Cardiac fibroblast (primary cell): ENCODE measurements around the gene SRXN1.

Source experiments
- DNase-seq, 2 donors: peaks; one replicate each; pipeline versions ENCODE4 v3.0.0 to v3.0.0-alpha.2; 2010; ENCODE audit warnings: low read depth in 2 of 2
- H3K4me3 ChIP-seq, 2 donors: replicated peaks in 1 of 2; 1 replicate in 1 of 2; 2 replicates in 1 of 2; pipeline ENCODE4 v1.5.1; 2011; ENCODE audit warnings: low read depth in 2 of 2, low read length in 2 of 2, mild to moderate bottlenecking in 2 of 2, moderate library complexity in 1 of 2
- TF ChIP-seq, protein P1 (sequence below): IDR thresholded peaks from one replicate; pipeline ENCODE4 v1.5.1; 2011; ENCODE audit warnings: low read depth, mild to moderate bottlenecking, low read length, inconsistent platforms

Gene SRXN1

DNA sequence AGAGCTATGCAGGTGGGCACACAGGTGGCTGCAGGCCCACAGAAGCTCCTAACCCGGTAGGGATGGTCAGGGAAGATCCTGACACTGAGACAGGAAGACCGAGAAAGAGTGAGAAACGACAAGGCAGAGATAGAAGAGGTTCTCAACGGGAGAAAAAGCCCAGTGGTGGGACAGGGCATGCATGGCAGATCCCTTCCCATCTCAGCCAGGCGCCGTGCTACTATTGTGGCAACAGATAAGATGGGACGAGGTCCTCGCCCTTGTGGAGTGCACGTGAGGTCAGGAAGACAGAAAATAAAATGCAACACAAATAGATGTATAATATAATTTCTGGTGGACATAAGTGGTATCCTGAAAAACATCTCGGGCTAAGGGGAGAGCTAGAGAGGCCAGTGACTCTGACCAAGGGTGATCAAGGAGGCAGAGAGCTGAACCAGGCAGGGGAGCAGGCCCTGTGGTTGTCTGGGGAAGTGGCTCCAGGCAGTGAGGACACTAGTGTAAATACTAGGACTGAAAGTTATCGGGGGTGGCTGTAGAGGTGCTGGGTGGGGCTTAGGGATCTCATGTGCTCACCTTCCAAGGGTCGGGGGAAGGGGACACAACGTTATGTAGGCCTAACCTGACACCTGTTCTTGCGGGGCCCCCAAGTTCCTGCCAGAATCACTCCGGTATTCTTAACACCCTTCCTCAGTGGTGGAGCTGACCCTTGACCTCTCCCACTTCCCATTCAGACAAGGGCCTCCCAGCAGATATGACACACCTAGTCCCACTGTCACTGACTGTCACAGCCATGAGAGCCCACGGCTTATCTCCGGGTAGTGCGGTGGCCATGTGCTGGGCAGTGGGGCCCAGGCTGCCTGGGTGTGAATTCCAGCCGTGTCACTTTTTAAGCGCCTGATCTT, 1.0 kb downstream of the SRXN1 start:
- peak overlapping the region; percentile 89 to 97 for H3K4me3 ChIP-seq
- TF ChIP-seq, protein P1, sequence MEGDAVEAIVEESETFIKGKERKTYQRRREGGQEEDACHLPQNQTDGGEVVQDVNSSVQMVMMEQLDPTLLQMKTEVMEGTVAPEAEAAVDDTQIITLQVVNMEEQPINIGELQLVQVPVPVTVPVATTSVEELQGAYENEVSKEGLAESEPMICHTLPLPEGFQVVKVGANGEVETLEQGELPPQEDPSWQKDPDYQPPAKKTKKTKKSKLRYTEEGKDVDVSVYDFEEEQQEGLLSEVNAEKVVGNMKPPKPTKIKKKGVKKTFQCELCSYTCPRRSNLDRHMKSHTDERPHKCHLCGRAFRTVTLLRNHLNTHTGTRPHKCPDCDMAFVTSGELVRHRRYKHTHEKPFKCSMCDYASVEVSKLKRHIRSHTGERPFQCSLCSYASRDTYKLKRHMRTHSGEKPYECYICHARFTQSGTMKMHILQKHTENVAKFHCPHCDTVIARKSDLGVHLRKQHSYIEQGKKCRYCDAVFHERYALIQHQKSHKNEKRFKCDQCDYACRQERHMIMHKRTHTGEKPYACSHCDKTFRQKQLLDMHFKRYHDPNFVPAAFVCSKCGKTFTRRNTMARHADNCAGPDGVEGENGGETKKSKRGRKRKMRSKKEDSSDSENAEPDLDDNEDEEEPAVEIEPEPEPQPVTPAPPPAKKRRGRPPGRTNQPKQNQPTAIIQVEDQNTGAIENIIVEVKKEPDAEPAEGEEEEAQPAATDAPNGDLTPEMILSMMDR, result no peak
- no peak for DNase-seq

DNA sequence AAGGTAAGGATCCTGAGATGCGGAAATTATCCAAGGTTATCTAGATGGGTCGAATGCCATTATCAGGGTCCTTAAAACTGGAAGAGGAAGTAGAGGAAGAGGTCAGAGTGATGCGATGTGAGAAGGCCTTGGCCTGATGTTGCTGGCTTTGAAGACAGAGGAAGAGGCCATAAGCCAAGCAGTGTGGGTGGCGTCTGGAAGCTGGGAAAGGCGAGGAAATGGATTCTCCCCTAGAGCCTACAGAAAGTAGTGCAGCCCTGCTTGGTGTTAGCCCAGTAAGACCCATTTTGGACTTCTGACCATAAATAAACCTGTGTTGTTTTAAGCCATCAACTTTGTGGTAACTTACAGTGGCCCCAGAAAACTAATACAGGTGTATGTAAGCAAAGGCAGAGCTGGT, 2.0 kb downstream of the SRXN1 start:
- no peak overlapping the region for H3K4me3 ChIP-seq
- TF ChIP-seq, protein P1, result peak; percentile 21
- DNase-seq, result peak in 1 of 2 donors; percentile 33

DNA sequence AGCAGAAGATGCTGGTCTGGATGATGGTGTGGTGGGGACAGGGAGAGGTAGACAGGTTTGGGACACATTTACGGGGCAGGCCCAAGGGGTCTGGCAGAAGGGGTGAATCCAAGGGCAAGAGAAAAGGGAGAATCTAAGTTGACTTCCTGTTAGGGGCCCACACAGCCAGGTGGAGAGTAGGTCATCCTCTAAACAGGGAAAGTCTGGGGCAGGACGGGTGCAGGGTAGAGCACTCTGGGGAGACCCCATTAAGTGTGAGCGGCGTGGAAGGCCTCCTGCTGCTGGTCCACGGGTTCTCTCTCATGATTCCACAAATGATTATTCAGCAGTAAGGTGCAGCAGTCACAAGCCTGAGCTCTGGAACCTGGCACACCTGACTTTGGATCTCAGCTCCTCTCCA, 2.7 kb downstream of the SRXN1 start:
- H3K4me3 ChIP-seq, result no peak overlapping the region
- TF ChIP-seq, protein P1, result no peak
- DNase-seq, result no peak

DNA sequence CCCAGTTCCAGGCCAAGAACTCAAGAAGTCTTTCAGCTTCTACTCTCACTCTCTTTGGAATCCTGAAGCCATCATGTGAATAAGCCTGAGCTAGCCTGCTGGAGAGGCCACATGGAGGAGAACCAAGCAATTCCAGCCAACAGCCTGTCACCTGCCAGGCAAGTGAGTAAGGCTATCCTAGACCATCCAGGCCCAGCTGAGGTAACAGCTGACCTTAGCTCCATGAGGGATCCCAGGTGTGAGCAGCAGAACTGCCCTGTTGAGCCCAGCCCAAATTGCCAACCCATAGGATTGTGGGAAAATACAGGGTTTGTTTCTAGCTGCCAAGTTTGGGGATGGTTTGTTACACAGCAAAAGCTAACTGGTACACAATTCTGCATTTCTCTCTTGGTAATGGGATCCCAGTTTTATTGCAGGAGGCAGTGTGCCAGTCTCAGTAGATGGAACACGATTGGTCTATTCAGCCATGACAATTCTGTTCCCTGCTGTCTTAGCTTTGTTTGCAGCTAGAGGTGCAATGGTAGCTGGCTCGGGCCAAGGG, 5.5 kb downstream of the SRXN1 start:
- no peak for DNase-seq
- TF ChIP-seq, protein P1, result no peak
- H3K4me3 ChIP-seq, result no peak overlapping the region

DNA sequence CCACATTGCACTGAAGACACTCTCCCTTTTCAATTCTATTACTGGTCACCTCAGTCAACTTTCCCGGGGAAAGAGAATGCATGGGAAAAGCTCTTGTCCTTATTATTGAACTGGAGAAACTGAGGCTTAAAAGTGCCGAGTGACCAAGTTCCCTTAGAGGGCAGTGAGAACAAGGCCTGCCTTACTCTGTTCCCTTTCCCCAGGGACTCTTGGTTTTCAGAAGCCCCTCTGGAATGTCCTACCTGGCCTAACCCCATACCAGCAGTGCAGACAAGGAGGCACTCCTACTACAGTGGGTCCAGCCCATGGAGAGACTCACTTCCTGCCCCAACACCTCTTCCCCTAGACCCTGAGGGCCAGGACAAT, 6.1 kb downstream of the SRXN1 start:
- DNase-seq, result no peak
- TF ChIP-seq, protein P1, result no peak

DNA sequence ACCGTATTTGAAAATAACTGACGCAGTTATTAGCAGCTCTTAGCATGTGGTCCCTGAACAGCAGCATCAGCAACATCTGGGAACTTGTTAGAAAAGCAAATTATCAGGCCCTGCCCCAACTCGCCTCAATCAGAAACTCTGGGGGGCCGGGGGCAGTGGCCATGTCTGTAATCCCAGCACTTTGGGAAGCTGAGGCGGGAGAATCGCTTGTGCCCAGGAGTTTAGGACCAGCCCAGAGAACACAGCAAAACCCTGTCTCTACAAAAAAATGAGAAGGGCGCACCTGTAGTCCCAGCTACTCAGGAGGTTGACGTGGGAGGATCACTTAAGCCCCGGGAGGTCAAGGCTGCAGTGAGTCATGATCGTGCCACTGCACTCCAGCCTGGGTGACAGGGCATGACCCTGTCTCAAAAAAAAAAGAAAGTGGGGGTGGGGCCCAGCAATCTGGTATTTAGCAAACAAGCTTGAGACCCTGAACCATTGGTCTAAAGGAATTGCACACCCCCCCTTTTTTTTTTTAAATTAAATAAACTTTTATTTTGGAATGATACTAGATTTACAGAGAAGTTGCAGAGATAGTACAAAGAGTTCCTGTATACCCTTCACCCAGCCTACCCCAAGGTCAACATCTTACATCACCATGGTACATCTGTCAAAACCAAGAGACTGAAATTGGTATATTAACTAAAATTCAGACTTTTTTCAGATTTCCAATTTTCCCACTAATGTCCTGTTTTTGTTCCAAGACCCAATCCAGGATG, 6.7 kb downstream of the SRXN1 start:
- TF ChIP-seq, protein P1, result no peak
- no peak for DNase-seq
- no peak overlapping the region for H3K4me3 ChIP-seq

More for the DNA sequence above, 6.1 kb downstream of the SRXN1 start:
- H3K4me3 ChIP-seq, result no peak overlapping the region
